D341Med (cell line): Measurements from ENCODE around the gene FOLH1.
A peak's percentile ranks its signal among the peaks of the same experiment; 100 is the strongest.
"Not testable (repeated sequence)": the region's sequence is repeated elsewhere in the genome, so short reads cannot be mapped to it uniquely, and the experiment has no call there.

ENCODE experiments used
- DNase-seq: peaks from one replicate; pipeline ENCODE4 v3.0.0; 2012; ENCODE audit warnings: low spot score

The FOLH1 gene

DNA sequence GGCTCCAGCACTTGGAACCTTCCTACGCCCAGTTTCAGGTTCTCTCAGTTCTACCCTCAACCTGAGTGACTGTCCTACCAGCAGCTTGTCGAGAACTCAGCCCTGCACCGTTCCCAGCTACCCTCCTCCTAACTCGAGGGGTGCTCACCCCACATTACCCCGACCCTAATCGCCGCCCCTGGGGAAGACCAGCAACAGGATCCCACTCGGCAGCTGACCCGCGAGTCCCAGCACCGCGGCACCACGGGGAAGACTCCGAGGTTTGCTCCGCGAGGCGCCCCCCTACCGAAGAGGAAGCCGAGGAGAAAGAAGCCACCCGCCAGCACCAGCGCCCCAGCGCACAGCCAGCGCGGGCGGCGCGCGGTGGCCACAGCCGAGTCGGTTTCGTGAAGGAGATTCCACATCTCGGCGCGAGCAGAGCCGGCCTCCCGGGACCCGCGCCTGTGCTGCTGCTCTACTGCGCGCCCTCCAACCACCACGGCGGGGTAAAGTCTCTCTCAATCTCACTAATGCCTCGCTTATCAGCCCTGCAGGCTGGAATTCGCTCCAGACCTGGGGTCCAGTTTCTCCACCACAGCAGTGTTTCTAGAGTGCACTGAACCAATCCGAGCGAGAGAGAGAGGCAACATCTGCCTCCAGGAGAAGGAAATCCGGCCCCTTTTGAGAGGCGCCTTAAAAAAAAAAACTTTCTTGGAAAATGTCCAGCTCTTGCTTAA lies at the start of gene FOLH1:
FOLH1 (minus strand) TSS at position 597 of the 716 bp plus-strand sequence; CDS start at position 404, 193 bp downstream.
- DNase-seq, result peak; percentile 78

DNA sequence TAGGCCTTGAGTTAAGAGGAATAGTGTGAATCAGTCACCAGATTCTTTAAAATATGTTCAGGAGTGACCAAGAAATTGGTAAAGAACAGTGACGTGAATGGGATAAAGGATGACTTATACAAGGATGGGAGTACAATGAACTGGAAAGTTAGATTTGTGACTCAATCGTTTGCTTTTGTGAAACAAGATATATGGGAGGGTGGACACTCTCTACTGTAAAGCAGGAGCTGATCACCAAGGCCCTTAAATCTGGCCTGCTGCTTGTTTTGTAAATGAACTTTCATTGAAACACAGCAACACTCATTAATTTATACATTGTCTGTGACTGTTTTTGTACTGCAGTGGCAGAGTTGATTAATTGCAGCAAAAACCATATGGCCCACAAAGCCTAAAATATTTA lies 46.7 kb upstream of the FOLH1 start:
- DNase-seq, result not testable (repeated sequence)

DNA sequence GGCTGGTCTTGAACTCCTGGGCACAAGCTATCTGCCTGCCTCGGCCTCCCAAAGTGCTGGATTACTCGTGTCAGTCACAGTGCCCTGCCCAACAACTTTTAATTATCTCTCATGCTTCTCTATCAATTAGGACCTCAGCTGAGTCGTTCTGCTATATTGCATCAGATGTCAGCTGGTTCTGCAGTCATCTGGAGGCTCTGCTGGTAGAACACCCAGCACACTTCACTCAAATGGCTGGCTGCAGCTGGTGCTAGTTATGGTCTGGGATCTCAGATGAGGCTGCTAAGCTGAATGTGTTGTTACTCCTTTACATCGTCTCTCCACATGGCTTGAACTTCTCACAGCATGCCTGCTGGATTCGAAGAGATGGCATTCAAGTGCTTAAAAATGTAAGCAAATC lies 42.8 kb upstream of the FOLH1 start:
- DNase-seq, result not testable (repeated sequence)

DNA sequence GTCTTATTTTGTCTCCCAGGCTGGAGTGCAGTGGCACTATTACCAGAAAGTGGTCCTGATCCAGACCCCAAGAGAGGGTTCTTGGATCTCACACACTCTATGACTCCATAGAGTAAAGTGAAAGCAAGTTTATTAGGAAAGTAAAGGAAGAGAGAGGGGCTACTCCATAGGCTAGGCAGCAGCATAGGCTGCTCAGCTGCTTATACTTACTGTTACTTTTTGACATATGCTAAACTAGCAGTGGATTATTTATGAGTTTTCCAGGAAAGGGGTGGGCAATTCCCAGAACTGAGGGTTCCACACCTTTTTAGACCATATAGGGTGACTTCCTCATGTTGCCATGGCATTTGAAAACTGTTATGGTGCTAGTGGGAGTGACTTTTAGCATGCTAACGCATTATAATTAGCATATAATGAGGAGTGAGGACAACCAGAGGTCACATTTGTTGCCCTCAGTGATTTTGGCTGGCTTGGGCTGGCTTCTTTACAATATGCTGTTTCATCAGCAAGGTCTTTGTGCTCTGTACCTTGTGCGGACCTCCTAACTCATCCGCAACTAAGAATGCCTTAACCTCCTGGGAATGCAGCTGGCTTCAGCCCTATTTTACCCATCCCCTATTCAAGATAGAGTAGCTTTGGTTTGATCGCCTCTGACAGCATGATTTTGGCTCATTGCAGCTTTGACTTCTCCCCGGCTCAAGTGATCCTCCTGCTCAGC lies 42.2 kb upstream of the FOLH1 start:
- DNase-seq, result not testable (repeated sequence)

DNA sequence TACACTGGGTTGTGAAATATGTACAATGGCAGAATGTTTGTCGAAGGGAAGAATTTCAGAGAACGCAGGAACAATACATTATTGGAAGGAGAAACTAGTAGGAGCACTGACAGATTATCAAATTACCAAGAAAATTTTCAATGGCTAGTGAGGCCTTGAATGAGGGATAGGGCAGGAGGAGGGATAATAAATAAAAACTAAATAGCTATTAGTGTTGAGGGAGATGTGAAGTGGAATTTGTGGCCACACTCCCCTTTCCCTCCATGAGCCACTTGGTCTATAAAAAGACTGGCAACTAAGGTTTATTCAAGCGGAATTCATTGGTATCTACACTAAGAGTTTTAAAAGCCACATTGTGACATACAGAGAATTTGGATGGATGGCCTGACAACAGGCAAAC lies 41.0 kb upstream of the FOLH1 start:
- not testable (repeated sequence) for DNase-seq

DNA sequence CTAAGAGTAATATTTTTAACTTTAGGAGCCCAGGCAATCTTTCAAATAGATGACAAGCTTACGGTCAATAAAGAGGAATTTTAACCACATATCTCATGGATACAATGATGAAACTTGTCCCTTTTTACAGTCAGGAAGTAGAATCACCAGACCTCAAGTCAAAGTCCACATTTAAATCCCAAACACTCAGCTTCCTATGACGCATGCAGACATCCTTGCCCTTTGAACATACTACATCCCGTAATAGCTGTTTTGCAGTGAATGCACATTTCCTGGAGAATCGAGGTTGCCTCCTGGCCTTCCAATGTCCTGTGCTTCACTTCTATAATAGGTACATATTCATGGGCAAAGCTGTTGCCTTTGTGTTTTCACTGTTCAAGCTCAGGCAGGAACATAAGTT lies 25.3 kb upstream of the FOLH1 start:
- not testable (repeated sequence) for DNase-seq

DNA sequence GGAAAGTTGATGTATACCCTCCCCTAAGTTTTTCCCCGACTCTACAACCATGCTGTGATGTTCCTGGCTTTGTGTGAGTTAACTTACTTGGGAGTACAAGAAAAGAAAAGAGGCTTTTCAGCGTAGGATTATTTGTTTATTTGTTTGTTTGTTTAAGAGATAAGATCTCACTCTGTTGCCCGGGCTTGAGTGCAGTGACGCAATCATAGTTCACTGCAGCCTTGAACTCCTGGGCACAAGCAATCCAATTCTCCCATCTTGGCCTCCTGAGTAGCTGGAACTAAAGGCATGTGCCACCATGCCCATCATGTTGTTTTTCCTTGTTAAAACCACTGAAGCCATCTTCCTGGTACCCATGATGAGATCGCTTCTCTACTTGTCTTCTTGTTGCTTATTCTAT lies 24.6 kb upstream of the FOLH1 start:
- not testable (repeated sequence) for DNase-seq

DNA sequence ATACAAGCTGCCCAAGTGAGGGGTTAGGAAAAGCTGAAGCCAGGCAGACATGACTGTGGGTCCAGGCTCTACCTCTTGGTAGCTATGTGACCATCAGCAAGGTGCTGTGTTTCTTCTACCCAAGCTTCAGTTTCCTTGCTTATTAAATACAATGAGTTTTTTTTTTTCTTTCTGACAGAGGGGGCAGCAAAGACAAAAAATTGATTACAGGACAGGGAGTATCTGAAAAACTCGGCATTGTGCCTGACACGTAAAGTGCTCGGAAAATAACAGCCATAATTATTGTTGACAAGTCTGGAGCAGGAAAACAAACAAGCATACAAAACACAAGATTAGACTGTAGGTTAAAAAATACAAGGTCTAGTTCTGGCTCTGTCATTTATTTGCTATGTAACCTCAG lies 23.3 kb upstream of the FOLH1 start:
- not testable (repeated sequence) for DNase-seq

DNA sequence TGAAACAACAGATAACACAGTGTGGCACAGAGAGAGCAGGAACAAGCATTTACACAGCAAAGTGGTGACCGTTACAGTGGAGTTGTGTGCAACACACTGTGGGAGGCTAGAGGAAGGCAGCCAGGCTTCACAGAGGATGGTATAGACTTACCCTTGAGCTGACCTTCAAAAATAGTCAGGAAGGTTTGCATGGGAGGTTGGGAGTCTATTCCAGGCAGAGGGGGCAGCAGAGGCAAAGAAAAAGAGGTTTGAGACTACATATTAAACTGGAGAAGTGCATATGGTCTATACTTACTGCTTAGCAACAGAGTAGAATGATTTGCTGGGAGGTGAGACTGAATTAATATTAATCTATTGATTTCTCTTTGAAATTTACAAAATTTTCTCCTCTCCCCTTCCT lies 22.1 kb upstream of the FOLH1 start:
- DNase-seq, result peak; percentile 15

DNA sequence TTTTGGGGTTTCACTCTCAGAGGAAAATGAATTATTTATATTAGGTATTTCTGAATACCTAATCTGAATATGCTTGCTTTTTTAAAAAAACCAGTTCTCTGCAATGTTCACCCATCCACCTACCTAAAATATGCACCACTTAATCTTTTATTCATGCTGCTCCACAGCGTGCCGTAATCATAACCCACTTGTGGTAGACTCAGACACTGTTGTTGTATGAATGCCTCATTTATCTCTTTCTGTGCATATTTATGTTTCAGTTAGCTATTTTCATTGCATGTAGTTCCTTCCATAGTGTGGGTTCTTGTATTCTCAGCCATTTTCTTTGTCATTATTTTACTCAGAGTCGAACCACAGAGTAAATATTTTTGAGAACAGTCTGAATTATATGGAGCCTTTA lies 21.6 kb upstream of the FOLH1 start:
- not testable (repeated sequence) for DNase-seq

DNA sequence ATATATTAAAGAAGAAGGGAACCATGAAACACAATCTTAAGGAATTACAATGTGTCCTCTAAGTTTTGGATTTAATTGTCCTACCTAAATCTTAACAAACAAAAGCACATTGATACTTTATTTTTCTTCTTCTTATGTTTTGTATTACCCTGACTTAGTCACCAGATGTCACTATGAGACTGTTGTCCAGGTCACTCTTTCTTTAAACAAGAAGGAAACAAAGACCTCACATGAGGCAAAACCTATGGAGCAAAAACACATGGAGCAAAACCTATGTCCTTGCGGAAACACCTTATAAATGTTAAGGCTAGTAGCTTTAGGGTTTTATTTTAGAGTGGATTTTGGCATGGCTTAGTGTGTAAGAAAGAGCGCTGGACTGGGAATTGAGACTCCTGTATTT lies 20.7 kb upstream of the FOLH1 start:
- DNase-seq, result not testable (repeated sequence)

DNA sequence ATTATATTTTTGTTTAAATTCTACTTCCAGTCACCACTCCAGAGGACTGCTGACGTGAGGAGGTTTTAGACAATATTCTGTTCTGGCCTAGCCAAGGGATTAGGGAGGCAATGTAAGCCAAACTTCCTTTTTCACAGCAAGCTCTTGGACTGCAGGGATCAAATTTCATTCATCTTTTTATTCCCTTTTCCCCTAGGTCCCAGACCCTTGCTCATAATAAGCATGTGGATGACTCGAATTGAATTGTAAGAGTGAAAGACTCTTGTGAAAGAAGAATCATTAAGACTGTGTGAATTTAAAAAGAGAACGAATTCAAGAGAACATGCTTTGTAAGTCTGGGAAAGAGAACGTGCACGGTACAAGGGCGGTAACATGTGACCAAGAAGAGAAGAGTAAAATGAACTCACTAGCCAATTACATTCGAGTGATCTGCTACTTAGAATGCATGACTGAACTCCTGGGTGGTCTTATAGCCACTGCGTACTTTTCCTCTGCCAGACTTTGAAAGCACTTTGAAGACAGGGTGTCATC lies 16.9 kb upstream of the FOLH1 start:
- not testable (repeated sequence) for DNase-seq

DNA sequence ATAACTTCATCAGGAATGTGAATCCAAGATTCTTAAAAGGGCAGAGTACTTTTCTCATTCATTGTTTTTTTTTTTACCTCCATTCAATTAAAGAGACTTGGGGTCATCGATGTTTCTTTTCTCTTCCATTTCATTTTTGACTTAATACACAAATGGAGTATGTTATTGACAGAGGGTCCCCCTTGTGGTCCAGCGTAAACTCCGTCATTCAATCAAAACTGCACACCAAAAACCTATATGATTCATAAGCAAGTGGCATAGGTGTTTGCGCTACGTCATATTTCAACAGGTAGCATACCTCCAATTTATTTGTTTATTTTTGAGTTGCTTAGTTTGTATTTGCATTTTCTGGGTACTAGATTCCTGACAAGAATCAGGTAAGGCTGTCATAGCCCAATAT lies 12.7 kb upstream of the FOLH1 start:
- DNase-seq, result no peak

DNA sequence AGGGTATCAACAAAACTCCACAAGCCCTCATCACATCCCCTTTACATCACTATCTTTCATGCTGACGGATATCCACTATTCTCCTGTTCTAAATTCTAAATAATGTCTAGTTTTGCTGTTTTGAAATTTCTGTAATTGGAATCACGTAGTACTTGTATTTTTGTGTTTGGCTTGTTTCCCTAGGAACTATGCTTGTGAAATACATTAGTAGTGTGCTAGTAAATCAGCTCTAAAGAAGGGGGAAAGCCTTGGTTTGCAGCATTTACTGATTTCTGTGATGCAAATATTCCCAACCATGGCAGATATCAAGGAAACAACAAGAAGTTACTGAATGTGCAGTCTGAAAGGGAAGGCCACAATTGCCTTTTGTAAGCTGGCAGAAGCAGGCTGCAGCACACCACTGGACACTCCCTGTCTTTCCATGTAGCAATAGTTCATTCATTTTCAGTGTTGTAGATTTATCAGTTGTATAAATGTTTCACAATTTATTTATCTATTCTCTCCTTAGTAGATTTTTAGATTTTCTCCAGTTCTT lies 4.7 kb upstream of the FOLH1 start:
- no peak for DNase-seq

DNA sequence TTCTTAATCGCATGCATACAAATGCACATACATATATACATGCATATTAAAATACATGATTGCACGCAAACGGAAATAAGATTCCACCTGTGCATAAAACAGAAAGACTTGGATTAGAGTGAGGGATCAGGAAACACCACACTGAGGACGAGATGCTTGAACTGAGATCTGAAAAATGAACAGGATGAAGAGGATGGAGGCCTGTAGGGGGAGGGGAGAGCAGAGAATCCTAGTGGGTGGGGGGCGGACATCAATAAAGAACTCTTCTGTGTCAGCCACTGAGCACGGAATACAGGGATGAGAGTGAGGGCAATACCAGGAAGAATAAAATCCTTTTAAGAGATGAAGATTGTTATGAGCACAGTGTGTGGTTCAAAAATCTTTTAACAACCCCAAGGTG lies 1.4 kb downstream of the FOLH1 start:
- not testable (repeated sequence) for DNase-seq

DNA sequence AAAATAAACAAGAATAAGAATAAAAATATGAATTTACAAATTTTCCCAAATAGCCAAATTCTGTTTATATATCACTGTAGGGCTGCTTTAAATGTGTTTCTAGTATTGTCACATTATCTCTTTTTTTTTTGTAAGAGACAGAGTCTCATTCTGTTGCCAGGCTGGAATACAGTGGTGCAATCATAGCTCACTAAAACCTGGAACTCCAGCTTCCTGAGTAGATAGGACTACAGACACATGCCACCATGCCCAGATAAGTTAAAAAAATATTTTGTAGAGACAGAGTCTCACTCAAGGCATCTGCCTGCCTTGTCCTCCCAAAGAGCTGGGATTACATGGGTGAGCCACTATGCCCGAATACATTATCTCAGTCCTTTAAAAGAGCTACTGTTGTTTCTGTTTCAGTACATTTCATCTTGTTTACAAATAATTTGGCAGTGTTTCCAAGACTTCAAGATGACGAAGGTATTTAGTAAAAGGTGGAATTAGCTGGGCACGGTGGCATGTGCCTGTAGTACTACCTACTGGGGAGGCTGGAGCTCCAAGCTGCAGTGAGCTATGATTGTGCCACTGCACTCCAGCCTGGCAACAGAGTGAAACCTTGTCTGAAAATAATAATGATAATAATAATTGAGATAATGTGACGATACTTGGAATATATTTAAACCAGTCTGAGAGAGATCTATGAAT lies 6.0 kb downstream of the FOLH1 start:
- DNase-seq, result no peak

DNA sequence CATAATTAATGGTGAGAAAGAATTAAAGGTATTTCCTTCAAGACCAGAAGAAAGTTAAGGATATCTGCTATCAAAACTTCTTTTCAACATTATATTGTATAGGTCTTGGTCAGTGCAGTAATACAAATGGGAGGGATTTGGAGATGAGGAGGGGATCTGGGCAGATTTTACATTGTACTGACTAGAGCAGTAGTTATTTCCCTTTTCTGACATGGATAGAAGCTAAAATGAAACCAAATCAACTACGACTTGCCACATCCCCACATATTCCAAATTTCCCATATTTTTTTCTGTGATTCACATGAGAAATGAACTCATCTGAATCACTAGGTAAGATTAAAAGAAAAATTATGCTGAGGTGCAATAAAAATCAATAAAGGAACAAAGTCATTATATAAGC lies 11.6 kb downstream of the FOLH1 start:
- not testable (repeated sequence) for DNase-seq

DNA sequence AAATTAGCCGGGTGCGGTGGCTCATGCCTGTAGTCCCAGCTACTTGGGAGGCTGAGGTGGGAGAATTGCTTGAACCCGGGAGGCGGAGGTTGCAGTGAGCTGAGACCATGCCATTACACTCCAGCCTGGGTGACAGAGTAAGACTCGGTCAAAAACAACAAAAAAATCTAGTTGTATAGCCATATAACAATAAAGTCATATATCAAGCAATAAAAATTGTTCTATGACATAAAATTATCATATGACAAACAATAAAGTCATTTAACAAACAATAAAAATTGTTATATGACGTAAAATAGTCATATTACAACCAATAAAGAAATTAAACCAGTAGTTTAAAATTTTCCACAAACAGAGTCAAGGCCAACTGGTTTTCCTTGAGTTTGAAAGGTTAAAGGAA lies 12.4 kb downstream of the FOLH1 start:
- DNase-seq, result not testable (repeated sequence)

DNA sequence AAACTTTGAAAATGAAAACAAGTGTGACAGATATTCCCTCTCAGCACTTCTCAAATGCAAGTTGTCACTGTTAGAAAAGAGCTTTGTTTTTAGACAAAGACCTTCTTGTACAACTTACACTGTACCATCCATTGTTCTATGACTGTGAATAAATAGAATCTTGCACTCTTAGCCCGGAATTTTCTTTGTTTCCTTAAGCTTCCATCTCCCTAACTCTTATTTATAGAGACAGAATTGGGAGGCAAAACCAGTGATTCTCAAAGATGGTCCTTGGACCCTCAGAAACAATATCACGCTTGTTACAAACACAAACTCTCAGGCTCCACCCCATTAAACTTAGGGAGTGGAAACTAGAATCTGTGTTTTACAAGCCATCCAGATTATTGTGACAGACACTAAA lies 18.1 kb downstream of the FOLH1 start:
- not testable (repeated sequence) for DNase-seq

DNA sequence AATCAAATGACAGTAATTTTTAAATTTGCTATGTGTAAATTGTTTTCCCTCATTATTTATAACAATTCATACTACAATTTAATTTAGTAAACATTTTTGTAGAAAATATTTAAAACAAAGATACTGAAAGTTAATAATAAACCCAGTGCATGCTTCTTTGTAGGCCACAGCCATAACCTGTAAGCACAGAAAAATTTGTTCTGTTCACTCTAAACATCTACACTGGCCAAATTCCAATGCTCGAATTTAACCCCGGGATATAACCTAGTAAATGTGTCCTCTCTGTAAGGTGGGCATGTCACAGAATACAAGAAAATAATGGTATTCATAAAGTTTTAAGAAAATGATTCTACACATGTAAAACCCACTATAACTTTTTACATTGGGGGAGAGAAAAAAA lies 22.2 kb downstream of the FOLH1 start:
- DNase-seq, result not testable (repeated sequence)

DNA sequence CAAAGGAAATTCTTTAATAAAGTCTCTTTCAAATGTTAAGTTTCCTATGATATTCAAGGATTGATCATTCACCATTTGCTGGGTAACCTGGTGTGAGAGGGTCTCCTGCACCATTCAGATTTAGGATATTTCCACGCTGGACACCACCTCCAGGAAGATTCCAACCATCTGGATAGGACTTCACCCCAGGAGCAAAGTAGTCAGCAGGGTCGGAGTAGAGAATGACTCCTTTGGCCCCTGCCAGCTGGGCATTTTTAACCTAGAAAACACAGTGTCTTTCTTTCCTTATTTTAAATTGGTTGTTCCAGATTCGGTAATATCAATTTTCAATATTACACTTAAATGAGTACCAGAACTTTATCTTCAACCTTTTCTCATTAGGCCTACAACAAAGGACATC lies 22.8 kb downstream of the FOLH1 start:
- DNase-seq, result not testable (repeated sequence)

DNA sequence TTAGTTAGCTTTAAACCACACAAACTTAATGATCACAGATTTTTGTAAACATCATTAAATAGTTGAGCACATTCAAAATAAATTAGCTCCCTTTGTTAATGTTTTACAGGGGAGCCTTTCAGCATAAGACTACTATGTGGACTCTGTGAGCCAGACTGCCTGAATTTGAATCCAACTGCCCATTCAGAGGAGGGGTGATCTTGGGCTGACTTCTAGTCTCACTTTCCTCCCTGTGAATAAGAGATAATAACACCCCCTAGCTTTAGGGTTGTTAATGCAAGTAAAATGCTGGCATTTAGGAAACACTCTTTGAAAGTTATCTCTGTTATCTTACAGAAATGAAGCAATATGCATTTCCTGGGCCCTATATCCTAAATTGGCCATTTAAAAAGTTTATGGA lies 23.6 kb downstream of the FOLH1 start:
- DNase-seq, result not testable (repeated sequence)
